Activated CD4-positive, CD25-positive, alpha-beta regulatory T cell treated with anti-CD3 and anti-CD28 coated beads, Interleukin-2, amount 50 U/mL, for 24 hours (primary cell): ENCODE results near the gene NSD2.
"Not testable (repeated sequence)": the region's sequence is repeated elsewhere in the genome, so short reads cannot be mapped to it uniquely, and the experiment has no call there.

Source experiments
- ATAC-seq, 2 donors: fragments of 150-1000 bp; cut with Tn5 transposase; one replicate each; pipeline ENCODE4 v1.10.0; 2021; ENCODE audit warnings: mild to moderate bottlenecking in 1 of 2, moderate library complexity in 1 of 2

NSD2 gene

DNA sequence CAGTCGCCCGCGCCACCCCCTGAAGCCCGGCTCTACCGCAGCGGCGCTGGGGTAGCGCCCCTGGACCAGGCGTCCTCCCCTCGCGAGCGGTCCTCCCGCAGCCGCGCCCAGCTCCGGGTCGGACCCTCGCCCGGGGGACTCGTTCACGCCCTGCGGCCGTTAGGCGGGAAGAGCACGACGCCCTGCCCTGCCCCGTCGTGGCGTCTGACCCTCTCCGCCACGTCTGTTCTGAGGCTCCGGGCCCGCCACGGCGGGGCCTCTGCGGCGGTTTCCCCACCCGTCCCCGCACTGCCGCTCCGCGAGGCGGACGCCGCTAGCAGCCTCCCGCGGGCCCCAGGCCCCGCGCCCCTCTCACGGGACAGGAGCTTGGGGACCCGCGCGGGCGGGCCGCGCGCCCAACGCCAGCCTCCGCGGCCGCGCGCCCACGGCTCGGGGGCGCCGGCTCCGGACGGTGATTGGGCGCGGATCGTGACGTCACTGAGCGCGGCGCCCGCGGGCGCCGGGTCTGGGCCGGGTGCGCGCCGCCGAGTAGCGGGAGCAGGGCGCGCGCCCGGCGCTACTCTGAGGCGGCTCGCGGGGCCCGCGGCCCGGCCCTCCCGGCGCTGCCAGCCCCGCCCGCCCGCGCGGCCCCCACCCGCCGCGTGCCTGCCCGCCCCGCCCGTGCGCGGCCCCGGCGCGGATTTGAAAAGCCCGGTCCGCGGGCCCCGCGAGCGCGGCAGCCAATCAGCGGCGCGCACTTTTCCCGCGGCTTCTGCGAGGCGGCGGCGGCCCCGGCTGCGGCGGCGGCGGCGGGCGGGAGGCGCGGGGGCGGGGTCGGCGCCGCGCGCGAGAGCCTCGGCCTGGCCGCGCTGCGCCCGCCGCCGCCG, at the start of gene NSD2:
Gene NSD2, plus strand, starts transcription at position 816 of the 866 bp plus-strand sequence. CDS start 29,262 bp downstream, outside the sequence.
- peak; percentile 64 to 70 for ATAC-seq

DNA sequence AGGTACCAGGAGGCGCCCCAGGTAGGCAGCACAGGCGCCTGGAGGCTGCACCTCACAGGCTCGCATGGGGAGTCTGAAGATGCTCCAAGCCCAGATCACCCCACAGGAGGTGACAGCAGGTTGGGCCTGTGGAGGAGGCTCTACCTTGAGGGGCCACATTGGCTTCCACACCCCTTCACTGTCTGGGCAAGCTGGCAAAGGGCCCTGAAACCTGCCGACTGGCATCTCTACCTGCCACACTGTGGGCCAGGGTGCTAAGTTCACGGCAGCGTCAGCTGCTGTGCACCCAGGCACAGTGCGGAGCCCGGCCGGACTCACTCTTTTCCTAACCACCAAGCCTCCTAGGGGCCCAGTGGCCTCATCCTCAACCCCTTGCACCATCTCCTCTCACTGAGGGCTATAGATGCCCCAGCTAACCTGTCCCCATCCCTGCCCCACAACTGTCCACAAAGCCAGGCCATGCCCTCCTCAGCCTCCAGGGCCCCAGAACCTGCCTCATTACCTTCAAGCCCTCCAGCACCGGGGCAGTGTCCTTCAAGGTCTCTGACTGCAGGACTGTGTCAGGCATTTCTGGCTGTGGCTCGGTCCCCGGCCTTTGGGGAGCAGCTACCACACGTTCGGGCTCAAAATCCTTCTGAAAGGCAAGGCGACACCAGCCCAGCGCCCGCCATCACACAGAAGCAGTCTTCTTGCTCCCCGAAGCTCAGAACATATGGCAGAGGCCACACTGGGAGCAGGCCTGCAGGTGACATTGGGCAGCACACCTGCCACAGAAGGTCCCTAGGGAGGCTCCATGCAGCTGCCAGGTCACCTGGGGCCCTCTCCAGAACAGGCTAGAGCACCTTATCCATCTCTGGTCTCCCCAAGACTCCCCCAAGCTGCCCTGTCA, 49.3 kb upstream of the NSD2 start:
- ATAC-seq, result no peak

DNA sequence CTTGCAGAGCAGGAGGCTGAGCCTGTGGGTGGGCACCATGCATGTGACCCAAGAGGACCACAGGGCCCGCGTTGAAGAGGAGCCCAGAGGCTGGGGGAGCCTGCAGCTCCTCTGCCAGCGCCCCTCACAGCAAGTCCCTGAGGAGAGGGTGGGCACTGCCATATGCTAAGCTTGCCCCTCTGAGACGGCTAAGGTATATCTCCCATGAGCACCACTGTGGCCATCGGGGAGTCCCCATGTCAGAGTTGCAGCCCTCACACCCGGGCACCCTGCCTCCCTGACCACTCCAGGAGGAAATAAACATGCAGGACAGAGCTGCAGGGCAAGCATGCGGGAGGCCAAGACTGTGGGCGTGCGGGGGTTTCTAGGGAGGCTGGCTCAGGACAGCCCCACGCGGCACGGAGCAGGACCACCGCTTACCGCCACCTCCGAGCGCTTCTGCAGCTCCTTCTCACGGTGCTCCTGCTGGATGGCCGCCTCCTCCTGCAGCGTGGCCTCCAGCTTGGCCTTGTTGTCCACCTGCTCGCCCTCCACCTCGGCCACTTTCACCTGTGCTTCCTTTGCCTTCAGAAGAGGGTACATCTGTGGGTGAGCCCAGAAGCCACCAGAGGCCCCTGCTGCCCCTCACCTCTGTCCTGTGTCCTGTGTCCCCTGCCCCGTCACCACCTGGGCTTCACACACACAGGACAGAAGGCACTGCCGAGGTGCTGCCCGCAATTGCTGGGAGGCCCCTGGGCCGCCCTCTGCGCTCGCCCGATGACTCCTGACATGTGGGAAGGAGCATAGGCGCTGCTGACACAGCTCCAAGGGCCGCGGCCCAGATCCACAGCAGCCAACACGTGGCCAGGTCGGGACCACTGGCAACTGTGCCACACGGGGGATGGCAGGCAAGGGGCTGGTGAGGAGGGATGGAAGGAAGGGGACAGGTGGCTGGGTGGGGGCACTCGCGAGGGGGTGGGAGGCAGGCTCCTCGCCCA, 48.3 kb upstream of the NSD2 start:
- ATAC-seq, result no peak

DNA sequence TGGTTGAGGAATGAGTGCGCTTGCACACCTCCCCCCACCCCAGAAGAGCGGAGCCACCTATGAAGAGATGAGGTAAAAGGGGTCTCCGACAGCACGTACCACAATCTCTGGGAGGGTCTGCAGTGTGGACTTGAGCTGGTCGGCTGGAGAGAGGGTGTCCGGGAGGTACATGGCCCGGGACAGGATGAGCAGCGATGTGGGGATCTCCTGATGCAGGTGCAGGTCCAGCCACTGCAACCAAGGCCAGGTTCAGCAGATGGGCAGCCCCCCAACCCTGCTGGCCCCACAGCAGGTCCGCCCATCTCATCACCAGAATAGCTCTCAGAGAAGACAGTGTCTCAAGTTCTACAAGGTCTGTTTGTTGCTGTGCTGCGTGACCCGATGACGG, 47.7 kb upstream of the NSD2 start:
- ATAC-seq, result no peak

DNA sequence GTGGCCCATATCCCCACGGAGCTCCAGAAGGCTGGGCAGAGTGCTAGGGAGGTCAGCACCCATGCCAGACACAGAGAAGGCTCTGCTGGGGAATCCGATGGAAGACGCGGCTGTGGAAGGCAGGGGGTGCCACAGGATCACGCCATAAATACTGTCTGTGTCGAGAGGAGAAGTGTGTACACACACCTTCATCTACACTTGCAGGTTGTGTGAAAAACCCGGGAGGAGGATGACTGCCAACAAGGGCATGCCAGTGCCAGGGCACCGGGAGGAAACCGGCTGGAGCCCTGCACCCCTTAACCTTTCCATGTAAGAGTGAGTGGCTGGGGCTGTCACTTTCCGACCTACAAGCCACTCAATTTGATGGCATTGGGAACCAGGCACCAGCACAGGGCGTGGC, 46.4 kb upstream of the NSD2 start:
- ATAC-seq, result no peak

DNA sequence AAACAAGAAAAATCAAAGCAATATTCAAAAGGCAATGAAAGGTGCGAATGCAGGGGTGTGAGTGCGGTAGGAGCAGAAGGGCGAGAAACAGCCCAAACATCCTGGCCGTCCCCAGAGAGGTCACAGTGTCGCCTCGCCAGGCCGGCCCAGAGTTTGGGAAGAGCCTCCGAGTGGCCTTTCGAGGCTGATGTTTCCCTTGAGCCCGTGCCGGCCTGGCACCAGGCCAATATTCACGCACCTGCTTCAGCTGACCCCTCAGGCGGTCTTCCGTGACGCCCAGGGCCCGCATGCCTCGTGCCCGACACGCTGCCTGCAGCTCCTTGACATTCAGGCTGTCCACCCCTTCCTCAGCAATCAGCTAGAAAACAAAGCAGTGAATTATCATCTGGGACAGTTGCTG, 45.9 kb upstream of the NSD2 start:
- no peak for ATAC-seq

DNA sequence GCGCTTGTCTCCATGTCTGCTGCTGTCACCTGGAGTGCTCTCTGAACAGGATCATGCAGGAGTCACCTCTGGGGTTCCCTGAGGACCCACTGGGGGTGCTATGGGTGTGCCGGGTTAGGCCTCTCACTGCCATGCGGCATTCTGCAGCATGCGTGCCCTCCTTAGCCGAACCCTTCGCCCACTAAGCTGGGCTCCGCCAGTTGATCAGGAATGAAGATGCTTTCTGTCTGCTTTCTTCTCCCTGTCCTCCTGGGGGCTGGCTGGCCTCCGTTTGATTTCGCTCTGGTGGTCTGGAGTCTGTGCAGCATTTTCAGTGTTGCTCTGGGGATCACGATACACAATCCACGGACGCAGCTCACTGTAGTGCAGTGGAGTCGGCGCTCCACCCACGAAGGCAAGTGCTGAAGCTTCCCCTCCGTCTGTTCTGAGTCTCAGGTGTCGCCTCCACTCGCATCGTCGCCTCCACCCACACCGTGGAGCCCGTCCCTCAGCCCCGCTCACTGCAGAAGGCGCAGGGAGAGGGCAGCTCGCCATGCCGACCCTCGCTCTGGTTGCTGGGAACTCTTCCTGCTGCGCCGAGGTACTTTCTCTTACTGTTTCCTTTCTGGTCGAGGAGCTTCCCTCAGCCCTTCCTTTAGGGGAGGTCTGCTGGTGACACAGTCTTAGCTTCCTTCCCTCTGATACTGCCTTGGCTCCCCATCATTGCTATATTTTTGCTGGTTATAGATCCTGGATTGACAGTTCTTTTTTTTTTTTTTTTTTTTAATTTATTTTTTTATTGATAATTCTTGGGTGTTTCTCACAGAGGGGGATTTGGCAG, 44.5 kb upstream of the NSD2 start:
- no peak for ATAC-seq

DNA sequence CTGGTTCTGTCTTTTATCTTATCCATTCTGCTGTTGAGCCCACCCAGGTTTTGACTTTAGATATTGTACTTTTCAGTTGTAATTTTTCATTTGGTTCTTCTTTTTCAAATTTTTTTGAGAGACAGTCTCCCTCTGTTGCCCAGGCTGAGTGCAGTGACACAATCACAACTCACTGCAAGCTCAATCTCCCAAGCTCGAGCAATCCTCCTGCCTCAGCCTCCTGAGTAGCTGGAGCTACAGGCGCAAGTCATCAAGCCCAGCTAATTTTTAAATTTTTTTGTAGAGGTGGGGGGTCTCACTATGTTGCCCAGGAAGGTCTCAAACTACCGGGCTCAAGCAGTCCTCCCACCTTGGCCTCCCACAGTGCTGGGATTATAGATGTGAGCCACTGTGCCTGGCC, 41.0 kb upstream of the NSD2 start:
- ATAC-seq, result no peak

DNA sequence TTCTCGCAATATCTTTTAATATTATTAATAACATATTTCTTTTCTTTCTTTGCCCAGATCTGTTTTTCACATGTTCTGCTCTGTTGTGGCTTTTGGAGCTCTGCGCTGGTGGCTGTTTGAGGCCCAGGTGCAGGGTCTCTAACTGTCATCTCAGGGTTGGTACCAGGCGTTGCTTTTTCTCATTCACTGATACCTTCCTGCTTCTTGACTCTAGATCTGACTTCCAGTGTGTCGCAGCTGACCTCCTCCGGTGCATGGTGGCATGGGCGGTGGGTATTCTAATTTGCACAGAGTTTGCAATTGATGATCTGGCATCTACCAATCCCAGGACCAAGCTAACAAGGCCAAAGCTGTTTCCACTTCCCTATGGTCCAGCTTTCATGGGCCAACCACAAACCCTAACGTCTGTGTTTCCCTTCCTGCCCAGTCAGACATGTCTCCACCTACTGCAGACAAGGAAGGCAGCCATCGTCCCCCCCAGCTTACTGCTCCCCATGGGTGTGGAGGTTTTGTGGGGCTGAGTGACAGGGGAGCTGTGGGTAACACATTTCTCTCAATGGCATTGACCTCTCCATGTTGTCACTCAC, 40.5 kb upstream of the NSD2 start:
- ATAC-seq, result no peak

DNA sequence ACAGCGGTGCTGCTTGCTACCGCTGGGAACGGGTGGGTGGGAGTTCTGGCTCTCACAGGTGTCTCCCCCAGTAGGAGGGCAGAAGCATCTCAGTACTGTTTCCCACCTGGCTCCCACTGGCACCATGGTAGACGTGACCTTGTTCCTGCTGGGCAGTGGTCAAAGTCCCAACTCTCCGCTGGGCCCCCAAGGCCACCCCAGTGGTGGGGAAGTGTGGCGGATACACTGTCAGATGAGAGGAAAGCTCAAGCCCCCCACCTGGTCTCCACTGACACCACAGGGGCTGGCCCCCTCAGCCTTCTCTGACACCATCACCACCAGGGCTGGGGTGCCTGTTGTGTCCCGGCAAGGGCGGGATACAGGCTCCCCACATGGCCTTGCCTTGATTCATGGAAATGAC, 39.9 kb upstream of the NSD2 start:
- no peak for ATAC-seq

DNA sequence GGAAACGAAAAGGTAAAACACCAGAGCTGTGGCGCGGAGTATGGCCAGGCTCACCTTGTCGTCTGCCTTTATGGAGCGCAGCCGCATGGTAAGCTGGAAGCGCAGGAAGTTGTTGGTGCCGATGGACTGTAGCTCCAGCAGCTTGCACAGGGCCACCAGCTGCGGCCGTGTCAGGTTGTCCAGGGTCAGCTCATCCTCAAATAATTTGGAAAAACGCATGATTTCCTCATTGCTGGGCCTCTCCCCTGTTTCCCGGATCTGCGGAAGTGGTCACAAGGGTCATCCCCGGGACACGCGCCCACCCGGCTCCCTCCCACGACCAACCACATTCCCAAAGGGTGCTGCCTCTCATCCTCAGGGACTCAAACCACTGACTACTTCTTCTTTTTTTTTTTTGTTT, 38.5 kb upstream of the NSD2 start:
- no peak for ATAC-seq

DNA sequence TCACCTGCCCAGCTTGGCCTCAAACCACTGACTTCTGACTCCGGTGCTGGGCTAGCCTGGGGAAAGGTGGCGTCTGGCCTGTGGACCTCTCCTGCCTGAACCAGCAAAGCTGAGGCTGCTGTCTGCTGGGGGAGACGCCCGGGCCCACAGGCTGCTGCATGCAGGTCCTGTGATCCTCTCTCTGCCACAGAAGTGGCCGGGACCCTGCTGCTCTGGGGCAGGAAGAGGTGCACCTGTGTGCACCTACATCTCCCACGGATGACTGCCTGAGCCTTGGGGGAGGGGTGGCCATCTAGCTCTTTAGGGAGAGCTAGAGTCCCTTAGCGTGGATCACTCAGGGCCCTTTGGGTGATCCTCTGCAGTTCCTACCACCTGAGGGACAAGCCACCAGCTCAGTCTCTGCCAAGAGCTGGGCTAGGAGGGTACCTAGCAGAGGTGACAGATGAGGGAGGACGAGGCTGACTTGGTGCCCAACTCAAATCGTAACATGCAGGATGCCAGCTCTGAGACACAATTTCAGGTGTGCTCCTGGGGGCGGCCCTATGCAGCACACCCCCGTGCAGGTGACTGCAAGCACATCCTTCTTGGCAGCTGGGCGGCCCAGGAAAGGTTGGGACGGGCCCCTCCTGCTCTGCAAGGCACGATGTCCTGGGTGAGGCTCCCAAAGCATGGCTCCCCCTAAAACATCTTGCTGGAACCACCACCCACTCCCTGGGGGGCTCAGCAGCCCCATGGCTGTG, 37.7 kb upstream of the NSD2 start:
- no peak for ATAC-seq

DNA sequence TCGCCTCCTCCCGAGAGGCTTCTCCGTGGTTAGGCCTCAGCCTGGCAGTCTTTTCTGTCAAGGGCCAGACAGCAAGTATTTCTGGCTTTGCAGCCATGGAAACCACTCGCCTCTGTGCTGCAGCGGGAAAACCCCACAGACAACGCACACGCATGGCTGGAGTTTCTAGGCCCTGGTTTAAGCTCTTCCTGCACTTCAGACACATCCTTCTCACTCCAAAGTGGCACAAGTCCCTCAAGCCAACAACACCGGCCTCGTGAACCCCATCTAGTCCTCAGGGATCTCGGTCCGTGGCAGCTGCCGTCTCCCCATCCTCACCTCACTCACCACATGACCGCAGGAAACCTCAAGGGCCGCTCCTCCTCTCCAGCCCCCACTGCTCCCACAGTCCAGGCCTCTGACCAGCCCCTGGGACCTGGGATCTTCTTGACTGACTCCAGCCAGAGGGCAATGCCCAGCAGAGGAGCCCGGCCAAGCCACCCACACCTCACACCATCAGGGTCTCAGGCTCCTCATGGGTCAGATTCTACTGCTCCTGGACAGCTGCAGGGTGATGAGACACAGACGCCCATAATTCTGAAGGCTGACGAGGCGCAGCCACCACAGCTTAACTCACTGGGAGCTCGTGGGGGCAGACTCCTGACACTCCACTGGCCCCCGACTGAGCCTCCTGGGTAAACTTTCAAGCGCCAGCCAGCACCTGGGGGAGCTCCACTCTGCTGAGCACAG, 37.0 kb upstream of the NSD2 start:
- peak in 1 of 2 donors; percentile 55 for ATAC-seq

DNA sequence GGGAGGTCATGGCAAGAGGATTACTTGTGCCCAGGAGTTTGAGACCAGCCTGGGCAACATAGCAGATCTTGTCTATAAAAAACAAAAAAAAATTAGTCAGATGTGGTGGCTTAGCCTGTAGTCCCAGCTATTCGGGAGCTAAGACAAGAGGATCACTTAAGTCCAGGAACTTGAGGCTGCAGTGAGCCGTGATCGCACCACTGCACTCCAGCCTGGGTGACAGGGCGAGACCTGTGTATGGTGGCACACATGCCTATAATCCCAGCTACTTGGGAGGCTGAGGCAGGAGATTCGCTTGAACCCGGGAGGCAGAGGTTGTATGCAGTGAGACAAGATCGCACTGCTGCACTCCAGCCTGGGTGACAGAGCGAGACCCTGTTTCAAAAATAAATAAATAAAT, 35.4 kb upstream of the NSD2 start:
- ATAC-seq, result not testable (repeated sequence)

DNA sequence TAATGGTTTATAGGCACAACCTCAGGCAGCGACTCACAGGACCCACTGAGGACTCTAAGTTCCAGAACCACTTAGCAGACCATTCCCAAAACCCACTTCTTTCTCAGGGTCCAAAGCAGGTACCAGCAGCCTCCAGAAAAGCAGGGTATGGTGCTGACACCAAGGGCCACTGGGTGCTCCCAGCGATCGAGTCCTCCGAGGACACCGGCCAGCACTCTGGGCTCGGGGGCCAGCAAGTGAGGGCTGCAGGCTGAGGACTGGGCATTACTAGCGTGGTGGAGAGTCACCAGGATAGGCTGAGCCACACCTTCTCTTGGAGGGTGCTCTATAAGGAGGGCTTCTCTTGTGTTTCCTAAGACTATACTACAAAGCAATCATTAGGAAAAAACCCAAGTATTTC, 34.5 kb upstream of the NSD2 start:
- ATAC-seq, result no peak

DNA sequence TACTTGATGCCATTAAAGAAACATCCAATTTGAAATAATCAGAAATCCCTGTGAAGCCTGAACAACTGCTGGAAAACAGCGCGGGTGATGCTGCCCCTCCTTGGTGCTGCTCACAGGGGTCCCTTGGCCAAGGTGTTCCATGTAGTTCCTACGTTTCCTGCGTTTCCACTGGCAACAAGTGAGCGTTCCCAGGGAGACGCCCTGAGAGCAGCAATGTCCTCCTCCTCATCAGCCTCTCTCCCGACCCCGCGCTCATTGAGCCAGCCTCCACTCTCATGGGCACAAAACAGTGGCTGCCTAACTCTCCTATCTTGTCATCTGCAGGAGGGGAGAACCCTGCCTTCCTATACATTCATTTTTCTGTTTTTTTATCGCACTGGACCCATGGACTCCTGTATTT, 34.1 kb upstream of the NSD2 start:
- no peak for ATAC-seq

DNA sequence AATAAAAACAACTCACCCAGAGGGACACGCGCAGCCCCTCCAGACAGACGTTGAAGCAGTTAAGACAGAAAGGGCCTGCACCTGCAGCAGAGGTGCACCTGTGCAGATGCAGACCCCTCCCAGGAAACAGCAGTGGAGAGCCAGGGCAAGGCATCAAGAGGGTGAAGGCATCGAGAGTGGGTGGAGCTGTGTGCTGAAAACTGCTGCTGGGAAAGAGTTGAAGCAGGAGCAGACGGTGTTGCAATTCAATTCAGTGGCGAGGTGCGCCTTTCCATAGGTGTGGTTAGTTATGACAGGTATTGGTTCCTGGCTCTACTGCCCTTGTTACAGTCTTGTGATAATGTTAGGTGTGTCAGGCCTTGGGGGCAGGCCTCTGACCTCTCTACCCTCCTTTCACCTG, 31.9 kb upstream of the NSD2 start:
- ATAC-seq, result no peak

DNA sequence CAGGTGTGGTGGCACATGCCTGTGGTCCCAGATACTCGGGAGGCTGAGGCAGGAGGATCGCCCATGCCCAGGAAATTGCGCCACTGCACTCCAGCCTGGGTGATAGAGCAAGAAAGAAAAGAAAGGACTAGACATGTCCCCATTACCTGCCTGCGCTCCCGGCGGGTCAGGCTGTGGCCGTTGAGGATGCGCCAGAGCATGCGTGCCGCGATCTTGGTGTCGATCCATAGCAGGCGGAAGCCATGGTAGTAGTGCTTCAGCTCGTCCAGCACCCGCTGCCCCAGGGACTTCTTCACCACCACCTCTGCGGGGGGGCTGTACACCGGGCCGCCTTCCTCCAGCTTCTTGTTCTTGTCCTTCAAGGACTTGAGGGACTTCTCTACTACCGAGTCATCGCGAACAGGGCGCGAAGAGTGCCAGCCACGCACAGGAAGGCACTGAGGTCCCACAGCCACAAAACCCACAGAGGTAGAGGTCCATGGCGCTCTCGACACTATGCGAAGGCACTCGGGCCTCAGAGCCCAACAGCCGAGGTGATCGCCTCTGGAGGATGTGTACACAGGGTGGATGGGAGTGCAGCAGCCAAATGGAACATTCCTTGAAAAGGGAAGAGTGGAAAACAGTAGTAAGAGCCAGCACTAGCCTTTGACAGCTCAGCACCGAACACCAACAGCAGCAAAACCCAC, 29.8 kb upstream of the NSD2 start:
- ATAC-seq, result no peak

DNA sequence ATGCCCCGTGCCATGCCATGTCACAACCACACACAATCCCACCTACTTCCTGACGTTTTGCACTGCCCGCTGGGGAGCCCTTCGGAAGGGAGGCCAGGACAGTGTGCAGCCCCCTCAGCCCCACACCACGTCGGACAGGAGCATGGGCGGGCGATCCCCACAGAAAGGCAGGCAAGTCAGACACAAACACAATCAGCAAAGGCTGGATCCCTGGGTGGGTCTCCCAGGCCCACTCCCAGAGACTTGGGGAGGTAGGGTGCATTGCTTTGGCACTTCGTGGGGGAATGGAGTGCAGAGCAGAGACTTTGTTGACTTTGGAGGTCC, 29.3 kb upstream of the NSD2 start:
- ATAC-seq, result no peak
